WTC11 (cell line): ENCODE data around the gene WHAMM.

Source experiments
- ATF1 ChIP-seq: sonication (generic); formaldehyde crosslinking; IDR thresholded peaks from 2 replicates; pipeline ENCODE4 v1.8.1; 2023; ENCODE audit warnings: mild to moderate bottlenecking, moderate library complexity, missing genetic modification reagents
- ATF3 ChIP-seq: sonication (generic); formaldehyde crosslinking; conservative IDR thresholded peaks from 2 replicates; pipeline ENCODE4 v1.8.1; 2022; ENCODE audit warnings: mild to moderate bottlenecking, missing genetic modification reagents
- ATF6 ChIP-seq: sonication (generic); formaldehyde crosslinking; IDR thresholded peaks from 2 replicates; pipeline ENCODE4 v1.8.1; 2023; ENCODE audit warnings: mild to moderate bottlenecking, missing genetic modification reagents
- CREB1 ChIP-seq: sonication (generic); formaldehyde crosslinking; IDR thresholded peaks from 2 replicates; pipeline ENCODE4 v1.8.0; 2023; ENCODE audit warnings: mild to moderate bottlenecking, missing genetic modification reagents
- CTCF ChIP-seq: fragments of 200-600 bp; IDR thresholded peaks from 2 replicates; pipeline ENCODE4 v1.8.0; 2022; ENCODE audit warnings: antibody characterized with exemption
- GABPB1 ChIP-seq: sonication (generic); formaldehyde crosslinking; IDR thresholded peaks from 2 replicates; pipeline ENCODE4 v1.8.1; 2023; ENCODE audit warnings: mild to moderate bottlenecking, missing genetic modification reagents
- KAT7 ChIP-seq: sonication (generic); formaldehyde crosslinking; IDR thresholded peaks from 2 replicates; pipeline ENCODE4 v1.8.1; 2023; ENCODE audit warnings: missing genetic modification reagents, mild to moderate bottlenecking, borderline replicate concordance

- TF ChIP-seq ATF6 (CRISPR knock-in tag) (no peak), CTCF (no peak), KAT7 (no peak), GABPB1 (CRISPR knock-in tag) (no peak), ATF1 (no peak), ATF3 (CRISPR knock-in tag) (no peak), CREB1 (CRISPR knock-in tag) (no peak)
These were observed 10.1 kb upstream of the WHAMM start for GRCh38 chr15:82799183-82799841.
